Measurements from ENCODE around the gene NCOA7. TPM values are rescaled to one million over a fixed set of nuclear protein-coding genes. Genes with fewer than 3 reads are reported as not detected.
A peak's percentile ranks its signal among the peaks of the same experiment; 100 is the strongest.

Gene NCOA7
- total and polyA plus RNA-seq, 9 of the 15 experiments (the other 6 are each of a cell fraction or from before 2014, with no cell fraction given): 5.8 to 14.6 (median 9.3) TPM

DNA sequence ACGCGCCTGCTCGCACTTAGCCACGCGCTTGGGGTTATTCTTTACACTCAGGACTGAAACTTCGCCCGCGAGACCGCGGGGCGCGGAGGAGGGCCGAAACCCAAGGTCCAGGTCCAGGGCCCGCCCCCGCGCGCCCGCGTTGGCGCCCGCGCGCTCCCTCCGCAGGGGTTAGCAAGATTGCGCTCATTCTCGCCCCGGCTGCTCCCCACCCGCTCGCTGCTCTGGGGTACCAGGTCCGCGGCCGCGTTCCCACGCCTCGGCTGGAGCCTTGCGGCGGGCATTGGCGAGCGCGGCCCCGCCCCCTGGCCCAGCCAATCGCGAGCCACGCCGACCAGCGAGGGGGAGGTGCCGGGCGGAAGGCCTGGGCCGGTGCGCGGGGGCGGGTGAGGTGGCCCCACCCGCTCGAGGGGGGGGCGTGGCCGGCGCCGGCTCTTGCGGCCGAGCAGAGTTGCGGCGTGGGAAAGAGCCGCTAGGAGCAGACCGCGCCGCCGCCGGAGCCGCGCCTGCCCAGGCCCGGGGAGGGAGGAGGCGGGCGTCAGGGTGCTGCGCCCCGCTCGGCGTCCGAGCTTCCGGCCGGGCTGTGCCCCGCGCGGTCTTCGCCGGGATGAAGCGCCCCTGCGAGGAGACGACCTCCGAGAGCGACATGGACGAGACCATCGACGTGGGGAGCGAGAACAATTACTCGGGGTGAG is 41.4 kb upstream of the NCOA7 start, which contains the start of gene HEY2 (continued):
- TF ChIP-seq, protein P1, sequence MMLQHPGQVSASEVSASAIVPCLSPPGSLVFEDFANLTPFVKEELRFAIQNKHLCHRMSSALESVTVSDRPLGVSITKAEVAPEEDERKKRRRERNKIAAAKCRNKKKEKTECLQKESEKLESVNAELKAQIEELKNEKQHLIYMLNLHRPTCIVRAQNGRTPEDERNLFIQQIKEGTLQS (IDR thresholded peaks at IDR 0.05): no peak
- TF ChIP-seq, protein P1 (CRISPR knock-in tag; conservative IDR thresholded peaks at IDR 0.05): no peak
- TF ChIP-seq, protein P2, sequence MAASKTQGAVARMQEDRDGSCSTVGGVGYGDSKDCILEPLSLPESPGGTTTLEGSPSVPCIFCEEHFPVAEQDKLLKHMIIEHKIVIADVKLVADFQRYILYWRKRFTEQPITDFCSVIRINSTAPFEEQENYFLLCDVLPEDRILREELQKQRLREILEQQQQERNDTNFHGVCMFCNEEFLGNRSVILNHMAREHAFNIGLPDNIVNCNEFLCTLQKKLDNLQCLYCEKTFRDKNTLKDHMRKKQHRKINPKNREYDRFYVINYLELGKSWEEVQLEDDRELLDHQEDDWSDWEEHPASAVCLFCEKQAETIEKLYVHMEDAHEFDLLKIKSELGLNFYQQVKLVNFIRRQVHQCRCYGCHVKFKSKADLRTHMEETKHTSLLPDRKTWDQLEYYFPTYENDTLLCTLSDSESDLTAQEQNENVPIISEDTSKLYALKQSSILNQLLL (CRISPR knock-in tag; IDR thresholded peaks at IDR 0.05; ENCODE audit: borderline replicate concordance): no peak
- peak; percentile 42; the same call in 1 of the 2 replicates for TF ChIP-seq KAT7 (CRISPR knock-in tag; IDR thresholded peaks at IDR 0.05; ENCODE audit: borderline replicate concordance)
- no peak for TF ChIP-seq LEF1 (IDR thresholded peaks at IDR 0.05)
- peak; percentile 51; the same call in 1 of the 2 replicates for TF ChIP-seq POLR2G (IDR thresholded peaks at IDR 0.05; ENCODE audit: low read depth, low read length)
- peak; percentile 46 for TF ChIP-seq NFYB (IDR thresholded peaks at IDR 0.05; ENCODE audit: extremely low read depth, insufficient read length)
- no peak for TF ChIP-seq ZNF184 (CRISPR knock-in tag; IDR thresholded peaks at IDR 0.05)
- TF ChIP-seq CCNT2 (IDR thresholded peaks at IDR 0.05; ENCODE audit: borderline replicate concordance, extremely low read depth, insufficient read length, low read depth, low read length): peak; percentile 77
- TF ChIP-seq SMARCE1 (IDR thresholded peaks at IDR 0.05): no peak
- TF ChIP-seq JUND (IDR thresholded peaks at IDR 0.05; ENCODE audit: borderline replicate concordance, low read depth, low read length): no peak
- TF ChIP-seq JUND (tag; IDR thresholded peaks at IDR 0.05; ENCODE audit: borderline replicate concordance, low read depth, low read length): no peak; the same call in 2 of the 3 replicates
- TF ChIP-seq IFI16 (CRISPR knock-in tag; IDR thresholded peaks at IDR 0.05): no peak
